Hematopoietic multipotent progenitor cell treated with erythropoietin and hydrocortisone succinate and interleukin-3 and kit ligand, for 8 days (in vitro differentiated cells): ENCODE data around the gene ACSM4.
"Not testable (repeated sequence)": the region's sequence is repeated elsewhere in the genome, so short reads cannot be mapped to it uniquely, and the experiment has no call there.

Experiments
- DNase-seq: peaks from one replicate; pipeline ENCODE4 v3.0.0-alpha.2; 2015

The ACSM4 gene, protein sequence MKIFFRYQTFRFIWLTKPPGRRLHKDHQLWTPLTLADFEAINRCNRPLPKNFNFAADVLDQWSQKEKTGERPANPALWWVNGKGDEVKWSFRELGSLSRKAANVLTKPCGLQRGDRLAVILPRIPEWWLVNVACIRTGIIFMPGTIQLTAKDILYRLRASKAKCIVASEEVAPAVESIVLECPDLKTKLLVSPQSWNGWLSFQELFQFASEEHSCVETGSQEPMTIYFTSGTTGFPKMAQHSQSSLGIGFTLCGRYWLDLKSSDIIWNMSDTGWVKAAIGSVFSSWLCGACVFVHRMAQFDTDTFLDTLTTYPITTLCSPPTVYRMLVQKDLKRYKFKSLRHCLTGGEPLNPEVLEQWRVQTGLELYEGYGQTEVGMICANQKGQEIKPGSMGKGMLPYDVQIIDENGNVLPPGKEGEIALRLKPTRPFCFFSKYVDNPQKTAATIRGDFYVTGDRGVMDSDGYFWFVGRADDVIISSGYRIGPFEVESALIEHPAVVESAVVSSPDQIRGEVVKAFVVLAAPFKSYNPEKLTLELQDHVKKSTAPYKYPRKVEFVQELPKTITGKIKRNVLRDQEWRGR

DNA sequence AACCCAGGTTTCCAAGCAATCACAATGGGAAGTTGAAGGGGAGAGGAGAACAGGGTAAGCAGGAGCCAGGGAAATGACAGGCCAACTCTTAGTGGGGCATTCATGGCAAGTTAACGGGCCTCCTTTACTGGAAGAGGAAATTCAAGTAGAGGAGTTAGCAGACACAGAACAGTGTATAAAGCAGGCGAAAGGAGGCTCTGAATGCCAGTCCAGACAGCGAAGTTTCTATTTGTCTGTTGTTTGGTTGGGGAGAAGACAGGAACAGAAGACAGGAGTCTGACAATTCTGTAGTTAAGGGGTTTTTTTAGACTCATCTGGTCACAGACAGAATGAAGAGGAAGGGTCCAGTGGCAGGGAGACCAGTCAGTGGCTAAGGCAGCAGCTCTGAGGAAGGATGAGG lies at the start of gene ACSM4:
ACSM4 (plus strand) TSS at position 301 of the 400 bp plus-strand sequence. CDS start 260 bp downstream, outside the sequence.
- no peak for DNase-seq

DNA sequence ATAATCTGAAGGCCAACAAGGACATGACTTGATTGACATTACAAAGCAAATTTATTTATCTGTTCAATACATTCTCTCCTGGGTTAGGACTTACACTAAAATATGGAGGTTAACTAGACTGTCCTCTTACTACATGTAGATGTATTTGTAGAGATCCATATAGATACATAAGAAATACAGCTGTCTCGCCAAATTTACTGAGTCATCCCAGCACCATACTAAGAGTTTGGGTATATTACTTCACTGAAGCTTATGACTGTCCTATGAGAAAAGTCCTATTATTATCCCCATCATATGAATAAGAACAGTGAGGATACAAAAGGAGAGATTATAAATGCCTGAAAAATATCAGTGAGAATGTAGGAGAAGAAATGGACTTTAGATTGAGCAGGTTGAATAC lies 44.8 kb upstream of the ACSM4 start:
- no peak for DNase-seq

DNA sequence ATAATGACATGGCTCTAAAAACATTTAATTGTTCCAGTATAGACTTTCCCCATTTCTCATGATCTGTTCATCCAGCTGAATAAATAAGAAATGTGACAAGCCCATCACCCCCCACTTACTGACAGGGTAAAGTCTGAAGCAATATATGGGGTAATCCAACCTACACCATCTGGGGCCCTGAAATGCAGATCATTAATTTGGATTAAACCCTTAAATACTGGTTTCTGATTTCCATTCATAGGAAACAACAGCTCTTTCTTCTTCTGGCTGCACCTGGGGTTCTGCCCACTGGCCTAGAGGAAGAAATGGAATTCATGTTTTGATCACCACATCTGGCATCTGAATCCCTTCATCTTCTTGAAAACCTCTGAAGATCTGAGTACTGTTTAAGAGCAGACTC lies 39.3 kb upstream of the ACSM4 start:
- no peak for DNase-seq

DNA sequence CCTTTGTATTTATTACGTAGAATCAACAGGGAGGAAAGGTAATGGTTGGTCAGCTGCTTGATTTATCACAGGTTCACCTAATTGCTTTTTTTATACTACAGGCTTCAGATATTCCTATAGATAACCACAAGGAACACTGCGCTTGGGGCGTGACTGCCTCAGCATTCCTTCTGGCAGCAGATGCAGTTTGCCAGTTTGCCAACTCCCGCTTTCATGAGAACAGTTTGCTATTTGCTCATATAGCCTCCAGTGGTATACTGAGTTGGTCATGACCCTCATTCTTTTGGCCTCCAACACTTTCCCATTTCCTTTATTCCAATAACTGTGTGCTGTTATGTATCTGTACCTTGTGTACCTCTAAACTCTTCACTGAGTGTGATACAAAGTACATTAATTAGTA lies 38.6 kb upstream of the ACSM4 start:
- DNase-seq = no peak

DNA sequence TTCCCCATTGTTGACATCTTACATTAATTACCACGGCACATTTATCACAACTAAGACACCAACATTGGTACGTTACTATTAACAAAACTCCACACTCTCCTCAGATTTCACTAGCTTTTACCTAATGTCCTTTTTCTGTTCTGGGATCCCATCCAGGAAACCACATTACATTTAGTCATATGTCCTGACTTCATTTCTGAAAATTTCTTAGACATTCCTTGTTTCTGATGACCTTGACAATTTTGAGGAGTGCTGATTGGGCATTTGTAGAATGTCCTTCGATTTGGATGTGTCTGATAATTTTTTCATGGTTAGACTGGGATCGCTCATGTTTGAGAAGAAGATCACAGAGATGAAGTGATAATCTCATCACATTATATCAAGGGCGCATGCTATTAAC lies 34.6 kb upstream of the ACSM4 start:
- no peak for DNase-seq

DNA sequence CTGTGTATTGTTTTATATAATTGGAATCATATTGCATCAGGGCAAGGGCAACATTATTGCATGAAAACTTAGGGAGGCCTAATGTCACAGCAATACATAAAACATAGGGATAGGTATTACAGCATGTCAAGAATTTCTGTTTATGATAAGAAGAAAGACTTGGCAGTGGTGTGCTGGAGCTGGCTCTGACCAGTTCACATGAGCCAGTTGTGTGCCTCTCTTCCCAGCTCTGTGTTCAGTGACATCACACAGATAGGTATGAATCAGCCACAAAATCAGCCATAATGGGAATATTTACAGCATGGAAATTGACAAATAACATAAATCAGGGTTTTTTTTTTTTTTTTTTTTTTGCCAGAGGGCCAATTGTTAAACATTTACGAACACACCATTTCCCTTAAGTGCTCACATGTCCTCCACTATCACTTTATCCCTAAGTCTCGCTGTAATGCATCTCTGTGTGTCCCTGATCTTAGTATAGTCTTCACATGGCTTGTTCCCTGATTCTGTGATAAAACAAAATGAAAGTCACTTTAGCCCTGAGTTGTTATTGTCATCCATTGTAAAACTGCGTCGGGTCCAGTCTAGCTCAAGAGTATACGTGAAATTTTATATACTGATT lies 31.9 kb upstream of the ACSM4 start:
- DNase-seq = peak; percentile 6

DNA sequence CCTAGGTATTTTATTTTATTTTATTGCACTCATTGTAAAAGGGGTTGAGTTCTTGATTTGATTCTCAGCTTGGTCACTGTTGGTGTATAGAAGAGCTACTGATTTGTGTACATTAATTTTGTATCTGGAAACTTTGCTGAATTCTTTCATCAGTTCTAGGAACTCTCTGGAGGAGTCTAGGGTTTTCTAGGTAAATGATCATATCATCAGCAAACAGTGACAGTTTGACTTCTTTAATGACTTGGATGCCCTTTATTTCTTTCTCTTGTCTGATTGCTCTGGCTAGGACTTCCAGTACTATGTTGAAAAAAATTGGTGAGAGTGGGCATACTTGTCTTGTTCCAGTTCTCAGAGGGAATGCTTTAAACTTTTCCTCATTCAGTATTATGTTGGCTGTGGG lies 28.4 kb upstream of the ACSM4 start:
- peak; percentile 45 for DNase-seq

DNA sequence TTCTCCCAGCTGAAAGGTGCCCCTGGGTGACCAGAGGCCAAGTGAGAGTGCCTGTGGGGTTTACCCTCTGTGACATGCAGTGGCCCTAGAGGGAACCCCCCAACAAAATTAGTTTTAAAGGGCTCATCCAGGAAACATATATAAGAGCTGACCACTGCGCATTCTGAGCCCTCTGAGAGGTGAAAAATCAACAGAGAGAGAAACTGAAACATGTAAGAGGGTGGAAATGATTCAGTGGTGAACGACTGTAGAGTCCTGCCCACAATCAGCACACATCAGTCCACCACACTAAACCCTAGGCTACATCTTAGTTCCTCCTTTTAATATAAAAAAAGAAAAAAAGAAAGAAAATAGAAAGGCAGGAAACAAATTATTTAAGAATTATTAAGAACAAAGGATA lies 21.0 kb upstream of the ACSM4 start:
- DNase-seq = no peak

DNA sequence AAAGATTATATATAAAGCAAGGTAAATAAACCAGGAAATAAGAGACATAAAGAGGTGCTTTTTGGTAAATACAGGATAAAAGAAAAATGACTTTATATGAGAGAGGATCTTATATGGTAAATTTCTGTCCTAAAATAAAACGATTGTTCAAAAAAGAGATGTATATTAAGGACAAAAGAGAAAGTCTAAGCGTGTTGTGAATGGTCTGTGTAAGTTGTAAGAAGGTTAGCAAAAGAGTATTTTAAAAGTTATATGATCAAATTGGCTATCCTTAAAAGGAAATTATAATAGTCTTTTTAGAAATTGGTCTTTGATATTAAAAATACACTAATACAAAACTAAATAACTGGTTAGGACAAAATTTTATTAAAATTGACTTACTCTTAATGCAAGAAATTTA lies 14.1 kb upstream of the ACSM4 start:
- DNase-seq = peak; percentile 54

DNA sequence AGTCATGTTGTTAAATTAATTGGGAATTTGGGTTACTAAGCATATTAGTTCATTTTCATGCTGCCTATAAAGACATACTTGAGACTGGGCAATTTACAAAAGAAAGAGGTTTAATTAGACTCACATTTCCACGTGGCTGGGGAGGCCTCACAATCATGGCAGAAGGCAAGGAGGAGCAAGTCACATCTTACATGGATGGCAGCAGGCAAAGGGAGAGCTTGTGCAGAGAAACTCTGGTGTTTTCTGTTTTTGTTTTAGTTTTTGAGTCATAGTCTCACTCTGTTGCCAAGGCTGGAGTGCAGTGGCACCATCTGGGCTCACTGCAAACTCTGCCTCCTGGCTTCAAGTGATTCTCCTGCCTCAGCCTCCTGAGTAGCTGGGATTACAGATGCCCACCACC lies 13.3 kb upstream of the ACSM4 start:
- not testable (repeated sequence) for DNase-seq

DNA sequence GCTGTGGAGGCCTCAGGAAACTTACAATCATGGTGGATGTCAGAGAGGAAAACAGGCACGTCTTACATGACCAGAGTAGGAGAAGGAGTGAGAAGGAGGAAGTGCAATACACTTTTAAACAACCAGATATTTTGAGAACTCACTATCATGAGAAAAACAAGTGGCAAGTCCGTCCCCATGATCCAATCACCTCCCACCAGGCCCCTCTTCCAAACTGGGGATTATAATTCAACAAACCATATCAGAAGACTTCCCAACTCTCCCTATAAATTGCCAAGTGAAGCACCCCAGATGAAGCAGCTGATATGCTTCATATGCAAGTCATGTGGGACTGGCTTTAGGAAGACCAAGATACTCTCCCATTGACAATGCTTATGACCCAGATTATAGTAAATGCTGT lies 11.6 kb upstream of the ACSM4 start:
- peak; percentile 7 for DNase-seq

DNA sequence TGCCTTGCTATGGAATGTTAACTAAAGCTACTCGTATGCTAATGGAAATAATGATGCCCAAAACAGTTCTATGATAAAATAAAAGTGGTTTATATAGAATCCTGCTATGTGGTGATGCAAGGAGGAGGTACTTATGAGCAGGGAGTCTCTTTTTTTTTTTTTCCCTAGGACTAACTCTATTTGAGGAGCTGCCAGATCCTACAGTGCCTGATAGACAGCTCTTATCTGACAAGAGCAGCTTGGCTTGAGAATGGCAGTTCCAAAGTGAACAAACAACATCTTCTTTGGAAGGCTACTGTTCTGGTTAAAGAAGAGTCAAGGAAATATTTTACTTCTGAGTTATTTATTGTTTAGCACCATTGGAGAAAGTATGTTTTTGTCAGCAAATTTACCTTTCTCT lies 10.2 kb upstream of the ACSM4 start:
- peak; percentile 99 for DNase-seq

DNA sequence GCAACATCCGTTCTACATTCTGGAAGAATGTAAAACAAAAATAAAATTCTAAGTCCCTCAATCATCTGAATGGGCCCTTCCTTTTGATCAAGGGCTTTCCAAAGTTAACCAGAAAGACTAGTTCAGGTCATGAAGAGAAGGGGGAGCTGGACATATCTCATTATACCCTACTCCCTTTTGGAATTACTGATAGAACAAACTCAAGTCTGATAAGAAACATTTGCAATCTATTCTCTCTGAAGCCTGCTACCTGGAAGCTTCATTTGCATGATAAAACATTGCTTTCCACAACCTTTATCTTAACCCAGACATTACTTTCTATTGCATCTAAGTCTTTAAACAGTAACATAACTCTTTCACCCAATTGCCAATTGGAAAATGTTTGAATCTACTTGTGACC lies 8.3 kb upstream of the ACSM4 start:
- peak; percentile 66 for DNase-seq

DNA sequence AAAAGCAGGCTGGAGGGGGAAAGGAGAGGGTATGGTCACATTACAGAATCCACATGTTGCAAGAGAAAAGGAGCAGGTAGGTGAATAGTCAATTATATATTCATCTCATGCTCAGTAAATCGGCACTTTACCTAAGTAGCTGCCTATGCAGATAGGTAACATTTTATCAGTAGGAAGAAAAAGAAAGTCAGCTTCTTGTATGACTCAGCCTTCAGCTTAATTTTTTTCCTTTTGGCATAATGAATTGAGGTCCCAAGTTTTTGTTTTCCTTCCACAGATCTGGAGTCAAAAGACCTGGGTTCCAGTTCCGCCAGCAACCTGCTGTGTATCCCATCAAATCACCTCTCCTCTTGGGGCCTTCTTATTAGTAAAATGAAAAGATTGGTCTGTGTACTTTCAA lies 6.0 kb upstream of the ACSM4 start:
- DNase-seq = no peak

DNA sequence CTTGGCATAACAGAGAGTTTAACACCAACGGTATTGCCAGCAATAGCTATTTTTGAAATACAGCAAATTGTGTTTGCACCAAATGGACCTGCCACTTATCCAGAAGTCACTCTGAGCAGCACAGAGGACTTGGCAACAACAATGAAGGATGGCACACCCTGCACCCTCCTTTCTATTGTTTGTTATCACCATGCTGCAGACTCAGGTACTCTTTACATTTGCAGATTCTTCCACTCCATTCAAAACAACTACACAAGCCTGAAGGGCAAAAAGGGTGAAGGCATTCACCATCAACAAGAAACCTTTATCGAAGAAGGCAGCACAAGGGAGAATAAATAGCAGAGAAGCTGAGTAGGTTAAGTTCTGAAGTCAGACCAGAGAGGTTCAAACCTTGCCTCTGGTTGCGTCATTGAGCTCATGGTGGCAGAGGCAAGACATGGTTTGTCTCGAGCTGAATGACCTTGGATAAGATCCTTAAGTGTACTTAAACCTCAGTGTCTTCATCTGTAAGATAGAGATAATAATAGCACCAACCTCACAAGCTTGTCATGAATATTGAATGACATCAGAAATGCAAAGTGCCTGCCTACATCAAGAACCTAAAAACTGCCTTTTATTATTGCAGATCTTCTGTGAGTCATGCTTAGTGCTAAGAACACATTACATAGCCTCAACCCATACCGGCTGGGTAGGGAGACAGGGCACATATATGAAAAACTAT lies 1.4 kb upstream of the ACSM4 start:
- DNase-seq = peak; percentile 81

DNA sequence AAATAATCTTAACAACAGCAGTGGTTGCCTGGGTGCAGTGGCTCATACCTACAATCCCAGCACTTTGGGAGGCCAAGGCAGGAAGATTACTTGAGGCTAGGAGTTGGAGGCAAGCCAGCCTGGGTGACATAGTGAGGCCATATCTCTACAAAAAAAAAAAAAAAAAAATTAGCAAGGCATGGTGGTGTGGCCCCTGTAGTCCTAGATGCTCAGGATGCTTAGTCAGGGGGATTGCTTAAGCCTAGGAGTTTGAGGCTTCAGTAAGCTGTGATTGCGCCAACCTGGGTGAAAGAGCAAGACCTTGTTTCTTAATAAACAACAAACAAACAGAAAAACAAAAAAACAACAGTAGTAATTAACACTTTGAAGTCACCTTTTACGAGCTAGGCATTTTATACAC lies 642 bp upstream of the ACSM4 start:
- DNase-seq = peak; percentile 85

DNA sequence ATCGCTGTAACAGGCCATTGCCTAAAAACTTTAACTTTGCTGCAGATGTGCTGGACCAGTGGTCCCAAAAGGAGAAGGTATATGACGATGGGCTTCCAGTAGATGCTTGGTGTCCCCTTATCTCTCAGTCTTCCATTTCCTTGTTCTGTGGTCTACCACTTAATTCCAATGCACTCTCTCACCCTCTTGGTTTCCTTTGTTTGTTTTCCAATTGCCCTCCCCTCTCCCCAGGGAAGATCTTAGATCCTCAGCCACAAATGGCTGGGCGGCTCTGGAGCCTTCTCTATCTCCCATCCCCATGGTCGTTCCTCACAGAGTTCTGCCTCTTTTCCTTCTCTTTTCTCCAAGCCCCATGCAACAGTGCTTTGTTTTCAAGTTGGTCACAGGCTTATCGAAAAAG lies 584 bp downstream of the ACSM4 start:
- DNase-seq = no peak

DNA sequence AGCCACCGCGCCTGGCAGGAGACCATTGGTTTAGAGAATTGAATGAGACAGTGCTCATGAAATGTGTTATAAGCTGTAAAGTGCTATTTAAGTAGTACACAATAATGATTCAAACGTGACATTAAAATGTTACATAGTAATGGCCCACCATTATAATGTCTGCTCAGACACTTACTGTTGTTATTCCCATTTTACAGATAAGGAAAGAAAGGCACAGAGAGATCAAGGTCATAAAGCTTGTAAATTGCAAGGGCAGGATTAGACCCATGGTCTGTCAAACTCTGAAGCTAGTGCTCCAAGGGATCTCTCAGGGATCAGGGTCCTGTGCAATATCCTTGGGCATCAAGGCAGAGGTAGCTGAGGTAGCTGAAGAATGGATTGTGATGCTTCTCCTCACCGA lies 6.2 kb downstream of the ACSM4 start:
- DNase-seq = no peak

DNA sequence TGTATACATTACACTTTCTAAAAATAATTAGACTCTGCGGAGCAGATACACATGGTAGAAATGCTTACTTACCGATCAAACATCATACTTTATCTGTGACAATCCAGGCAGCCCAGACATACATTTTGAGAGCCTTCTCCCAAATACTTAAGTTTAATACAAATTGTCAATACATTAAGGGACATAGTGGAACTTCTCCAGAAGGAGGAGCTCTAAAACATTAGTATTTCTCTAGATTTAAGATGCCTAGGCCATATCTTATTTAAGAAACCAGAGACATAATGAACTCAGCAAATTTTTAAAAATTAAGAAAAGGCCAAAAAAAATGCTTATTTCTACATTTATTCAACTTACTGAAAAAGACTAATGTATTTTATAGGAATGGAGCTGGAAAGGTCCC lies 16.1 kb downstream of the ACSM4 start:
- peak; percentile 51 for DNase-seq

DNA sequence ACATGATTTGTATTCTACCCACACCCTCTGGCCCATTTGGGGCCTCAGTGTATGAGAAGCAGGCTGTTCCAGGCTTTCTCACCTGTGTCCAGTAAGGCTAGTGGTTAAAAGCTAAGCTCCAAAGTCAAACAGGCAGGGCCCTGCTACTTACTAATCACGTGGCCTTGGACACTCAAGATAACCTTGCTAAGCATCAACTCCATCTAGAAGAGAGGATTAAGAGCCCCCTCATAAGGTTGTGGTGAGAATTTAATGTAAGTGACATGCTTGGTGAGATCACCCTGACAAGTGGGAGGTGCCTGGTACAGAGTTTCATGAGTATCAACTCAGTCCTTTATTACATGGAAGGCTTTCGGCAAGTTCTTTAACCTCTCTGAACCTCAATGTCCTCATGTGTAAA lies 17.8 kb downstream of the ACSM4 start:
- DNase-seq = peak; percentile 44

DNA sequence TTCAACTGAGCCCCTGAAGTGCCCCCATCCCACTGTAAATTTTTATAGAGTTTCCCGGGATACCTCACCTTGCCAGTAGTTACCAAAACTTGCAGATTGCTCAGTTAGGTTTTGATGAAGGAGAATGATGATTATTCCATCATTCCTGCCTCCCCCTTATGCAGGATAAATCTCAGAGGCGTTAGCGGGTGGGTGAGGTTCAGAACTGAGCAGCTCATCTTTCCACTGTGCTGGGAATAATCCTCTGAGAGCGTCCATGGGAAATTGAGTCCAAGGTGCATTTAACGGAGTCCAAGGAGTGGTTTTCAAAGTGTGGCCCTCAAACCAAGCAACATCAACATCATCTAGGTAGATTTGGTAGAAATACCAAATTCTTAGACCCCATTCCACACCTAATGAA lies 18.7 kb downstream of the ACSM4 start:
- no peak for DNase-seq

DNA sequence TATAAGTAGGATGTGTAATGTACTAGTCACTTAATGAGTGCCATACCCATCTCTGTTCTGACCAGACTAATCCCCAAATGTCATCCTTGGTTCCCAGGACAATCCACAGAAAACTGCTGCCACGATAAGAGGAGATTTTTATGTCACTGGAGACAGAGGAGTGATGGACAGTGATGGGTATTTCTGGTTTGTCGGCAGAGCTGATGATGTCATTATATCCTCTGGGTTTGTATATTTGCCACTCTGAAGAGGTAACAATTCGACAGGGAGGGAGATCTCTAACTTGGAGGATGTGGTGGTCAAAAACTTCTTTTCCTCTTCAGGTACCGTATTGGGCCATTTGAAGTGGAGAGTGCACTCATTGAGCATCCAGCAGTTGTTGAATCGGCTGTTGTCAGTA lies 20.3 kb downstream of the ACSM4 start:
- DNase-seq = no peak

DNA sequence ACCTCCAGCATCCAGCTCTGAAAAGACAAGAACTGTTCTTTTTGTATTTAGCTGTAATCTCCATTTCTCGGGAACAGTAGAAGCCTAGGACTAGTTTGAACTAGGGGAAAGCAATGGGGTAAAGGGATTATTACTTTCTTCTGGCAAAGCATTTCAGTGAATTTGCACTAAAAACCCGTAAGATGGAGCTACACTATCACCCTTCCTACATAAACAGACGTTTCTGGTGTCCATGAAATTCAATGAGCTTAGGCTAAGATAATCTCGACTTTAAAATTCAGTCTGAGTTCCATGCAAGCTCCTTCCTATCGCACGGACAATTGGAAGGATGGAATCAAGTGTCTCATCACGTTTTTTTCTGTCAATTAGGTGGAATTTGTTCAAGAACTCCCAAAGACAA lies 24.0 kb downstream of the ACSM4 start:
- no peak for DNase-seq

DNA sequence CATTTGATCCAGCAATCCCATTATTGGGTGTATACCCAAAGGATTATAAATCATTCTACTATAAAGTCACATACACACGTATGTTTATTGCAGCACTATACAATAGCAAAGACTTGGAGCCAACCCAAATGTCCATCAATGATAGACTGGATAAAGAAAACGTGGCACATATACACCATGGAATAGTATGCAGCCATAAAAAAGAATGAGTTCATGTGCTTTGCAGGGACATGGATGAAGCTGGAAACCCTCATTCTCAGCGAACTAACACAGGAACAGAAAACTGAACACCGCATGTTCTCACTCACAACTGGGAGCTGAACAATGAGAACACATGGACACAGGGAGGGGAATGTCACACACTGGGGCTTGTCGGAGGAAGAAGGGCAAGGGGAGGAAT lies 33.9 kb downstream of the ACSM4 start:
- DNase-seq = not testable (repeated sequence)
